ENCODE results near the gene ZNF778. TPM values are rescaled to one million over a fixed set of nuclear protein-coding genes. Genes with fewer than 3 reads are reported as not detected.
A peak's percentile ranks its signal among the peaks of the same experiment; 100 is the strongest.

The ZNF778 gene
- total and polyA plus RNA-seq, 2 of the 13 experiments (the other 11 are each of a cell fraction or from before 2014, with no cell fraction given), result 3.8 to 7.2 TPM

GRCh38 chr16:89257757-89258465 lies 40.4 kb downstream of the ZNF778 start:
- H3K79me2 ChIP-seq (ENCODE audit: insufficient read depth, low read length), result peaks cover 10% of the 10 kb centered on the region
- H3K27me3 ChIP-seq (ENCODE audit: control insufficient read depth in 1 of 2, insufficient read depth in 2 of 2, low read length in 2 of 2), result no peaks in the 10 kb centered on the region
- no peak for ATAC-seq
- no peak overlapping the region for H2AFZ ChIP-seq (ENCODE audit: low read length)
- no peak overlapping the region for H3K4me2 ChIP-seq (ENCODE audit: low read depth, low read length)
- peaks cover 25% of the 10 kb centered on the region for H3K4me1 ChIP-seq (ENCODE audit: insufficient read depth, low read length)
- H3K9me3 ChIP-seq (ENCODE audit: low read length), result no peaks in the 10 kb centered on the region
- no peaks in the 10 kb centered on the region for H3K36me3 ChIP-seq (replicated peaks in 1 of 2; ENCODE audit: control insufficient read depth in 1 of 2, insufficient read depth in 2 of 2, low read length in 2 of 2)
- no peak overlapping the region for H3K4me3 ChIP-seq (replicated peaks in 1 of 3; ENCODE audit: insufficient read depth in 1 of 3, low read depth in 2 of 3, low read length in 3 of 3)
- BruUV-seq (replicated peaks), result no TSS peak
- H4K20me1 ChIP-seq (ENCODE audit: insufficient read depth, low read length), result no peaks in the 10 kb centered on the region
- intact Hi-C loops (cut with micrococcal nuclease; ENCODE audit: unreplicated experiment), result no loop called here
- no peak for FAIRE-seq
- 88% methylated on average over 18 of the region's 18 CpGs for WGBS (ENCODE audit: low lambda C conversion rate)
- TF ChIP-seq ZNF281 (CRISPR knock-in tag; IDR thresholded peaks at IDR 0.05; ENCODE audit: borderline replicate concordance) (no peak), ZNF136 (CRISPR knock-in tag; IDR thresholded peaks at IDR 0.05; ENCODE audit: low read depth) (no peak), ZC3H13 (CRISPR knock-in tag; IDR thresholded peaks at IDR 0.05) (no peak), NCOR1 (IDR thresholded peaks at IDR 0.05; ENCODE audit: borderline replicate concordance, low read length) (no peak), DMTF1 (CRISPR knock-in tag; IDR thresholded peaks at IDR 0.05) (no peak), ZNF343 (CRISPR knock-in tag; IDR thresholded peaks at IDR 0.05) (no peak), SIN3A (IDR thresholded peaks at IDR 0.05; ENCODE audit: borderline replicate concordance, low read depth, low read length) (no peak), ZNF580 (CRISPR knock-in tag; IDR thresholded peaks at IDR 0.05; ENCODE audit: borderline replicate concordance, low read depth) (no peak), FOXO4 (CRISPR knock-in tag; conservative IDR thresholded peaks at IDR 0.05) (0 out of 2 replicates have a peak, but pooled peaks have one; percentile 78), ZNF121 (CRISPR knock-in tag; IDR thresholded peaks at IDR 0.05) (0 out of 2 replicates have a peak, but pooled peaks have one; percentile 20), RBM39 (IDR thresholded peaks at IDR 0.05; ENCODE audit: low read depth, low read length, poor library complexity, severe bottlenecking) (no peak), MIXL1 (CRISPR knock-in tag; IDR thresholded peaks at IDR 0.05) (no peak), HMG20A (CRISPR knock-in tag; IDR thresholded peaks at IDR 0.05; ENCODE audit: borderline replicate concordance) (no peak), MTF1 (CRISPR knock-in tag; IDR thresholded peaks at IDR 0.05) (no peak), ZNF235 (CRISPR knock-in tag; IDR thresholded peaks at IDR 0.05; ENCODE audit: borderline replicate concordance) (no peak)
- ChIA-PET CTCF (ENCODE audit: low intra/inter-chr PET ratio, low total read pairs) (no interaction called here), POLR2A (no interaction called here)
- DNase-seq (ENCODE audit: low spot score), result no peak
- H3K27ac ChIP-seq (ENCODE audit: extremely low read length, insufficient read depth, low read length), result no peak overlapping the region
- H3K9ac ChIP-seq (ENCODE audit: insufficient read depth, low read depth, low read length), result no peak overlapping the region
- in situ Hi-C loops (cut with HindIII; ENCODE audit: extremely low pct_ligation_motif_present, low pct_unique_long_range_greater_than_20kb), result no loop called here

All from HepG2 (cell line).